ENCODE measurements around the gene BCKDK. TPM values are rescaled to one million over a fixed set of nuclear protein-coding genes. Genes with fewer than 3 reads are reported as not detected.

Gene BCKDK
- total RNA-seq, 1 donor, result 11.0 TPM

DNA sequence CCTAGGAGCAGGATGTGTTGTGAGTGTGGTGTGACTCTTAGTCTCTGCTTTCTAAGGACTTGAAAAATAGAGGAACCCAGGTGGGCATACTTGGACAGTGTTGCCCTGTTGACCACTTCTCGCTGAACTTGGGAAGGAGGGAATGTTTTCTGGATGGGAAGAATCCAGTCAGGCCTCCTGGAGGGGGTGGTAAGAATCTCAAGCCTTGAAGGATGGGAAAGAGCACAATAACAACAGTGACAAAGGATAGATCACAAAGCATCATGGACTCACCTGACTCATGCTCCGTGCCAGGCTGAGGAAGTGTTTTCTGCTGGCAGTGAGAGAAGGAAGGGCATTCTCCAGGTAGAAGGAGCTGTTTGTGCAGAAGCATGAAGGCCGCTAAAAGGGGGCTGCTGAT is 17.7 kb downstream of the BCKDK start:
- peaks cover 44% of the 10 kb centered on the region for H3K4me1 ChIP-seq (ENCODE audit: insufficient read depth, low read length)
- no peaks in the 10 kb centered on the region for H3K27me3 ChIP-seq (ENCODE audit: insufficient read depth, low read length)
- no peaks in the 10 kb centered on the region for H3K9me3 ChIP-seq (ENCODE audit: low read depth, low read length)
- no peak overlapping the region for H3K4me3 ChIP-seq (ENCODE audit: low read length)

DNA sequence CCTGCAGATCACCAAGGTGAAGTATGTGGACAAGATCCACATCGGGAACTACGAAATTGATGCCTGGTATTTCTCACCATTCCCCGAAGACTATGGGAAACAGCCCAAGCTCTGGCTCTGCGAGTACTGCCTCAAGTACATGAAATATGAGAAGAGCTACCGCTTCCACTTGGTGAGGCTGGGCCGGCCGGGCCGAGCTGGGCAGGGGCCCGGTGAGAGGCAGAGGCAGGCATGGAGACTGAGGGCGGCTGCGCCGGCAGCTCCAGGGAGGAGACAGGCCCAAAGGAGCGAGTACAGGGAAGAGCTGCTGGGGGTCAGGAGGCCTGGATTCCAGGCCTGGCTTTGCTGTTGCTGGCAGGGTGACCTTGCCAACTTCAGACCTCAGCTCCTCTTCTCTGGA is 19.0 kb downstream of the BCKDK start:
- no peaks in the 10 kb centered on the region for H3K27me3 ChIP-seq (ENCODE audit: insufficient read depth, low read length)
- H3K9me3 ChIP-seq (ENCODE audit: low read depth, low read length), result no peaks in the 10 kb centered on the region
- H3K4me1 ChIP-seq (ENCODE audit: insufficient read depth, low read length), result peaks cover 44% of the 10 kb centered on the region
- H3K4me3 ChIP-seq (ENCODE audit: low read length), result no peak overlapping the region

DNA sequence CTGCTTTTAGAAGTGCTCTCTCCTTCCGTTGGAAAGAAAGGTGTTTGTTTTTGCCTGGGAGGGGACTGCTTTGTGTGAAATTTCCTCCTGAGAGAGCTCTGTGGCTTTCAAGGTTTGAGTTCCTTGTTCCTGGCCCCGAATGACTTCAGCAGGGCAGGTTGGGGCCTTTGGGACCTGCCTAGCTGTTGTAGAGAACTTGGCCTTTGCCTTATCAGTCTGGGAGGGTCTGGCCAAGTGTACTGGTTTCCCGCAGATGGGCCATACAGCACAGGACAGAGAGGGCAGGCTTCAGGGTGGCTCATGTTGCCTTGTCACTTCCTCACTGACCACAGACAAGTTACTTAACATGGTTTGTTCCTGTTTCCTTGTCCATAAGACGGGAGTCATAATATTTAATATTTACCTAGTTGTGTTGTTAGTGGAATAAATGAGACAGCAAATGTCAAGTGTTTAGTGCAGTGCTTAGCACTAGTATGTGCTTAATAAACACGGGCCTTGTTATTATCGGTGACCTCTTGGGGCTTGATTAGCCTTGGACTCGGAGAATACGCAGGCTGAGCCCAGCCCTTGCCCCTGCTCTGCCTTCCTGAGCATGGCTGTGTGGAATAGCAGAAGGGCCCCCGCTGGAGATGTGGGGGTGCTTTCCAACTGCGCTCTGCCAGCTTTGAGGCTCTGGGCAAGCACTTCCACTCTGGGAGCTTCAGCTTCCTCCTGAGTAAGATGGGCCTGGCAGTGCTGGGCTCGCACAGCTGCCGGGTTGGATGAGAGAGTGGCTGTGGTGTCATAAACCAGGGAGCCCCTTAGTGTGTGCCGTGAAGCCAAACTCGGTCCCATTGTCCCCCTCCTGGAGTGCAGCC is 20.8 kb downstream of the BCKDK start:
- Histone ChIP-seq H3K9me3 (ENCODE audit: low read depth, low read length) (no peaks in the 10 kb centered on the region), H3K4me1 (ENCODE audit: insufficient read depth, low read length) (peaks cover 49% of the 10 kb centered on the region), H3K4me3 (ENCODE audit: low read length) (no peak overlapping the region), H3K27me3 (ENCODE audit: insufficient read depth, low read length) (no peaks in the 10 kb centered on the region)

DNA sequence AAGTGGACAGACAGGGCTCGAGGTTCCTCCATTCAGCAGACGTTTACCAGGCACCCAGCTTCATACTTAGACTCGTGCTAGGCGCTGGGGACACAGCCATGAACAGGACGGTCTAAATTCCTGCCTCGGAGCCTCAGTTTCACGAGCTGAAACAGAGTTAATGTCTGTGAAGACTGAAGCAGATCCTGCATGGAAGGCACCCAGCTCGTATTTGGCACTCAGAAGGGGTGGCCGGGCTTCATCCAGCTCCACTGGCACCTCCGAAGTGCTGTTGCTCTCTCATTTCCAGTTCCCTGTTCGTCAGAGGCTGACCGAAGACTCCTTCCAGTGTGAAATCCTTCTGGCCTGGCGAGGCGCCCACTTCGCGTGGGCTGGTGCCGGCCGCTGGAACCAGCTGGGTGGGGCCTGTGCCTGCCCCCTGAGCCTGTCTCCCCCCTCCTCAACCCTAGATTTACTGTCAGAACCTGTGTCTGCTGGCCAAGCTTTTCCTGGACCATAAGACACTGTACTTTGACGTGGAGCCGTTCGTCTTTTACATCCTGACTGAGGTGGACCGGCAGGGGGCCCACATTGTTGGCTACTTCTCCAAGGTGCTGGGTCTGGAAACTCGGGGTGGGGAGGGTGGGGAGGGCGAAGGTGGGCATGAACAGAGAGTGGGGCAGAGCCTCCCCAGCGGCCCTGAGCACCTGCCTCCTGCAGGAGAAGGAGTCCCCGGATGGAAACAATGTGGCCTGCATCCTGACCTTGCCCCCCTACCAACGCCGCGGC is 21.6 kb downstream of the BCKDK start:
- Histone ChIP-seq H3K9me3 (ENCODE audit: low read depth, low read length) (no peaks in the 10 kb centered on the region), H3K4me1 (ENCODE audit: insufficient read depth, low read length) (peaks cover 57% of the 10 kb centered on the region), H3K27me3 (ENCODE audit: insufficient read depth, low read length) (no peaks in the 10 kb centered on the region), H3K4me3 (ENCODE audit: low read length) (no peak overlapping the region)

DNA sequence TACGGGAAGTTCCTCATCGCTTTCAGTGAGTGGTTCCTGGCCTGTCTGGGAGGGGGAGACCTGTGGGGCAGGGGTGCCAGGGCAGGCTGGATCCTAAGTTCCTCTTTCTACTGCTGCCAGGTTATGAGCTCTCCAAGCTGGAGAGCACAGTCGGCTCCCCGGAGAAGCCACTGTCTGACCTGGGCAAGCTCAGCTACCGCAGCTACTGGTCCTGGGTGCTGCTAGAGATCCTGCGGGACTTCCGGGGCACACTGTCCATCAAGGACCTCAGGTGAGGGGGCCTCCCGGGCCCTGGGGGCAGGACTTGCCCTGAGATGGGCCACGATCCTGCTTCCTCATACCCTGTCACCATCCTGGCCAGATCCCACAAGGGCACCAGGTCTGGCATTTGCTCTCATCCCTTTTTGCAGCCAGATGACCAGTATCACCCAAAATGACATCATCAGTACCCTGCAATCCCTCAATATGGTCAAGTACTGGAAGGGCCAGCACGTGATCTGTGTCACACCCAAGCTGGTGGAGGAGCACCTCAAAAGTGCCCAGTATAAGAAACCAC is 22.2 kb downstream of the BCKDK start:
- H3K4me3 ChIP-seq (ENCODE audit: low read length), result no peak overlapping the region
- H3K27me3 ChIP-seq (ENCODE audit: insufficient read depth, low read length), result no peaks in the 10 kb centered on the region
- H3K4me1 ChIP-seq (ENCODE audit: insufficient read depth, low read length), result peaks cover 63% of the 10 kb centered on the region
- no peaks in the 10 kb centered on the region for H3K9me3 ChIP-seq (ENCODE audit: low read depth, low read length)

DNA sequence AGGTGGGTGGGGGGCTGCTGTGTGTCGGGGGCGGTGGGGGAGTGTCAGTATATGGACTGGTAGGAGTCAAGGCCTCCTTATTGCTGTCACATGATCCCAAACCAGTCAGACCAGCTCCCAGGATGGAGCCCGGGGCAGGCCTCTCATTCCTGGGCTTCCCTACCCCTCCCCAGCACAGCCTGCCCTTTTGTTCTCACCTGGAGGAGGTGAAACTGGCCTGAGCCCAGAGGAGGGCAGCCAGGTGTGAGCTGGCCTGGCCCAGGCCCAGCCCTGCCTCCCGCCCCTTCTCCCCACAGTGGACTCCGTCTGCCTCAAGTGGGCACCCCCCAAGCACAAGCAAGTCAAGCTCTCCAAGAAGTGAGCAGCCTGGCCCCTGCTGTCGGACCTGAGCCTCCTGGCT is 22.7 kb downstream of the BCKDK start:
- Histone ChIP-seq H3K4me1 (ENCODE audit: insufficient read depth, low read length) (peaks cover 63% of the 10 kb centered on the region), H3K9me3 (ENCODE audit: low read depth, low read length) (no peaks in the 10 kb centered on the region), H3K4me3 (ENCODE audit: low read length) (no peak overlapping the region), H3K27me3 (ENCODE audit: insufficient read depth, low read length) (no peaks in the 10 kb centered on the region)

DNA sequence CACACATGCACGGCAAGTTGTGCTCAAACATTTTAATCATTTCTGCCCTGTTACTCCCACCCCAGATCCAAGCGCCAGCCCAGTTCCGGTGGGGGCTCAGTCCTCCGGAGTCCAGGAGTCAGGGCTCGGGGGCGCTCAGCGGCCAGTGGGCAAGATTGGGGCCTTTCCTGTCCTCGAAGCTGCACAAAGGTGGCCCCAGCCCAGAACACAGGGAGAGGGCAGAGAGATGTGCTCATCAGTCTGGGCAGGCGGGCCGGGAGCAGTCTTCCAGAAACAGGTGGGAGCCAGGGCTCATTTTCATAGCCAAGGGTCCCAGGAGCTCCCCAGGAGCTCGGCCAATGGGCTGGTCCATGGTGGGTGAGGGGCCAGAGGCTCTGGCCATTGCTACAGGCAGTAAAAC is 23.2 kb downstream of the BCKDK start:
- Histone ChIP-seq H3K27me3 (ENCODE audit: insufficient read depth, low read length) (no peaks in the 10 kb centered on the region), H3K4me3 (ENCODE audit: low read length) (no peak overlapping the region), H3K4me1 (ENCODE audit: insufficient read depth, low read length) (peaks cover 60% of the 10 kb centered on the region), H3K9me3 (ENCODE audit: low read depth, low read length) (no peaks in the 10 kb centered on the region)

DNA sequence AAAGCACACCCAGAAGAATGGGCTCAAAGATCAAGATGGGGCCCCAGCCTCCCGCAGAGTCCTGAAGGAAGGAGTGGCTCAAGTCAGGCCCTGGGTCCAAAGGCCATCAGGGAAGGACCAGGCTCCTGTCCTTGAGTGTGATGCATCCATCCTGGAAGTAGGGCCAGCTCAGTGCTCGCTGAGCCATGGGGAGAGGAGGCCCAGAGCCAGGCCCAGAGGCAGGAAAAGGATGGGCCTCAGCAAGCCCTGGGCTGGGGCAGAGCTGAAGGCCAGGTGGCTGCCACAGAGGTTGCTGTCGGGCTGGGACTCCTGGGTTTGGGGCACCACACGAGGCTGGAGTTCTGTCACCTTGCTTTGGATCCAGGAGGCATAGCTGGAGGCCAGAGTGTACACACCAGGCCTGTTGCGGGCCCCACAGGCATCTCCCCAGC is 23.7 kb downstream of the BCKDK start:
- no peaks in the 10 kb centered on the region for H3K27me3 ChIP-seq (ENCODE audit: insufficient read depth, low read length)
- H3K4me3 ChIP-seq (ENCODE audit: low read length), result no peak overlapping the region
- peaks cover 56% of the 10 kb centered on the region for H3K4me1 ChIP-seq (ENCODE audit: insufficient read depth, low read length)
- no peaks in the 10 kb centered on the region for H3K9me3 ChIP-seq (ENCODE audit: low read depth, low read length)

DNA sequence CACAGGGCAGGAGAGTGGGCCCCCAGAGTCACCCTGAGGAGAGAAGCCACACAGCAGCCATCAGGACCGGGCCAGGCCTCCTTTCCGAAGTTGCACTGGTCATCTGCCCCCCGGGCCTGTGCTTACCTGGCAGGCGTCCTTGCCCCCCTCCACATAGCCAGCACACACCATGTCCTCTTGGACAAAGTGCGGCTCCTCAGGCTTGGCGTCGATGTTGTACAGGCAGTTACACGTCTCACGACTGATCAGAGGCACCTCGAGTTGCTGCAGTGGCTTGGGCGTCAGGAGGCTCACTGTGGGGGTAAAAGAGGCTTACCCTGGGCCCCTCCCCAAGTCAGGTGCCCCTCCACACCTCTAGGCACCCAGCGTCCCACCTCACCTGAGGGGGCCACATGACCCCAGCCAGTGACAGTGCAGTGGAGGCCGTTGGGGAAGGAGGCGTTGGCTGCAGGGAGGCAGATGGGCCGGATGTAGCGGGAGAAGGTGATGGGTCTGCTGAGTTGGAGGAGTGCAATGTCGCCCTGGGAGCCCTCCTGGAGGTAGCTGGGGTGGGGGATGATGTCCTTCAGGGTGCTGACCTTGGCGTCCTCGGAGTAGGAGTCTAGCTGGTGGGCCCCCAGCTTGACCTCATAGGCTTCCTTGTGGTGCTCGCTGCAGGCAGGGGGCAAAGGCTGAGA is 24.3 kb downstream of the BCKDK start:
- no peaks in the 10 kb centered on the region for H3K27me3 ChIP-seq (ENCODE audit: insufficient read depth, low read length)
- H3K4me3 ChIP-seq (ENCODE audit: low read length), result no peak overlapping the region
- H3K9me3 ChIP-seq (ENCODE audit: low read depth, low read length), result no peaks in the 10 kb centered on the region
- H3K4me1 ChIP-seq (ENCODE audit: insufficient read depth, low read length), result peaks cover 50% of the 10 kb centered on the region

DNA sequence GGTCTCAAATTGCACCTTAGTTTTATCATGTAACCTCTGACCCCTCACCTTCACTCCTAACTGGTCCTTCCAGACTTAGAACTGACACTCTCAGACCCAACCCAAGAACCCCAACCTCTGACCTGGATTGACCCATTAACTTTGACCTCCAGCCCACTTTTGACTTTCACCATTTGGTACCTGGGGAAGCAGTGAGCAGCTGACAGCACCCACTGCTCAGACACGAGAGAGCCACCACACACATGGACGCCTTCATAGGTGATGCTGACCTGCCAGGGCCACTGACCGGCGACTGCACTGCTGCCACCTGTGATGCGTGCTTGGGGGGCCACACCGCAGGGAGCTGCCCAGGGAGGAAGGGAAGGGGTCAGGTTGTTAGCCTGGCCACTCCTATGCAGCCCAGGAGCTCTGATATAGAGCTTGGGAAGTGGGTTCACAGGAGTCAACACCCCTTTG is 24.9 kb downstream of the BCKDK start:
- Histone ChIP-seq H3K4me3 (ENCODE audit: low read length) (no peak overlapping the region), H3K4me1 (ENCODE audit: insufficient read depth, low read length) (peaks cover 44% of the 10 kb centered on the region), H3K9me3 (ENCODE audit: low read depth, low read length) (no peaks in the 10 kb centered on the region), H3K27me3 (ENCODE audit: insufficient read depth, low read length) (no peaks in the 10 kb centered on the region)

DNA sequence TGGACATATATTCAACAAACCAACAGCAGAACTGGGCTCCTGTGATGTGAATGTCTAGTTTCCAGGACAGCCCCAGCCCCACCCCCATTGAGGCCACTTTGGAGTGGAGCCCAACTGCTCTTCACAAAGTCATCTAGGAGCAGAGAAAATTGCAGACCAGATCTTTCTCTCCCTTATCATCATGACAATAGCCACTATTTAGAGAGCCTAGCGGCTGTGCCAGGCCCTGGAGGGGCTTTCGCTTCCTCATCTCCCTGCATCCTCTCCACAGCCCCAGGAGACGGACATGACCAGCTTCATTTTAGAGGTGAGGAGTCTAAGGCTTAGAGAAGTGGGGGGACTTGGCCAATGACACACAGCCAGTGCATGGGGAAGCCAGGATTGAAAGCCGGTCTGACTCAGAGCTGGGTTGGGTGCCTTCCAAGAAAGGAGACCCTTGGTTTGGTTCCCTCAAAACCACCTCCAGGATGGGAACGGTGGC is 25.9 kb downstream of the BCKDK start:
- no peak overlapping the region for H3K4me3 ChIP-seq (ENCODE audit: low read length)
- peaks cover 35% of the 10 kb centered on the region for H3K4me1 ChIP-seq (ENCODE audit: insufficient read depth, low read length)

DNA sequence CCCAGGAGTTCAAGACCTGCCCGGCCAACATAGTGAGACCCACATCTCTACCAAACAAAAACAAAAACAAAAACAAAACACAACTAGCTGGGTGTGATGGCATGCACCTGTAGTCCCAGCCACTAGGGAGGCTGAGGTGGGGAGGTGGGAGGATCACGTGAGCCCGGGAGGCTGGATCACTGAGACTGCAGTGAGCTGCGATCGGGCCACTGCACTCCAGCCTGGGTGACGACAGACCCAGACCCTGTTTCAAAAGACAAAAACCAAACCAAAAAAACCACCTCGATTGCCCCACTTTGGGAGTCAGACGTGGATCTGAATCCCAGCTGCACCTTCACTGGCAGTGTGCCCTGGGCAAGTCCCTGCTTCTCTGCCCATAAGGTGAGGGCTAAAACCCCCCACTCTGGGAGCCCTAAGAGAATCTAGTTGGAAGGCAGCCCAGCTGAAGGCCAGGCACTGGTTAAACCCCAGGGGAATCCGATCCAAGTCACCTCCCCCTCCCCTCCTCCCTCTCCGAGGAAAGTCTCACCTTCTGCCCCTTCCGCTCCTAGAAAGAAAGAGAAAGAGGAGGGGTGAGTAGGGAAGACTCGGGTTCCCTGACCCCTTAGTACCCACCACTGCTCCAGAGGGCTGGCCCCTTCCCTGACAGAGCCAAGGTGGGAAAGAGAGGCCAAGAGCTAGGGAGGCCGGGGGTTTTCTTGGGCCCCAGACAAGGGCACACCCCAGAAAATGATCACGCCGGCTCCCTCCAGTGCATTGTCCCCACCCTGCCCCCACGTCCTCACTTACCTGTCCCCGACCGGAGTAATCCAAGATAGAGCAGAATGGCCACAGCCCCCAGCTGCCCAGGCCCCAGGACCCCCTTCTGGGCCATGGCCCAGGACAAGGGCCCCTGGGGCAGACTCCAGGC is 26.7 kb downstream of the BCKDK start:
- Histone ChIP-seq H3K4me3 (ENCODE audit: low read length) (no peak overlapping the region), H3K27me3 (ENCODE audit: insufficient read depth, low read length) (no peaks in the 10 kb centered on the region), H3K4me1 (ENCODE audit: insufficient read depth, low read length) (peaks cover 27% of the 10 kb centered on the region), H3K9me3 (ENCODE audit: low read depth, low read length) (no peaks in the 10 kb centered on the region)

More for the DNA sequence above, 25.9 kb downstream of the BCKDK start:
- Histone ChIP-seq H3K9me3 (ENCODE audit: low read depth, low read length) (no peaks in the 10 kb centered on the region), H3K27me3 (ENCODE audit: insufficient read depth, low read length) (no peaks in the 10 kb centered on the region)

DNA sequence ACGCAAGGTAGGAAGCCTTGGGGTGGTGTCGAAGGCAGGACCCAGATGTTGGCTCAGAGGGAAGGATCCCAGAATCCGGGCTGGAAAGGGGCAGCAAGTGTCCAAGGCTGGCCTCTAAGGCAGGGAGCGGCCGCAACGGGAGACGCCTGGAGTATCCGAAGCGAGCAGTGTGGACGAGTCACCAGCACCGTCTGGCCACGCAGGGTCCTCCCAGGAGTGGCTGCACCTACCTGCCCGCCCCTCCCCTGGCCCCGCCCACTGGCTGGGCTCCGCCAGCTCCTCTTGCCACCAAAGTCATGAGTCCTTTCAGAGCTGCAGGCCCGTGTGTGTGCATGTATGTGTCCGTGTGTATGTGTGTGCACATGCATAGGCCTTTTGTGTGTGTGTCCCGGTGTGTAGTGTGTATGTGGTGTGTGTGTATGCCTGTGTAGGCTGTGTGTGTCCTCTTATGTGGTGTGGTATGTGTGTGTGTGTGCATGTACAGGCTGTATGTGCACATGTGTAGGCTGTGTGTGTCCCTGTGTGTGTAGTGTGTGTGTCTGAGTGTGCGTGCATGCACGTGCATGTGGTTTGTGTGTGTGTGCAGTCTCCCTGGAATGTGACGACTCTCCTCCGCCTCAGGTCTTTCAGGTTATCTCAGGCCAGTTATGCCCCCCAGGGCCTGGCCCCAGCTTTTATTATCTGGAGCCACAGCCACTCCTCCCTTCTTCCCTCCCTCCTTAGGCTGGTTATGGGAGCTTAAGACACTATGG is 27.5 kb downstream of the BCKDK start, which contains the start of gene PRSS8:
PRSS8 (minus strand) TSS at position 193 of the 752 bp plus-strand sequence. CDS start 229 bp downstream, outside the sequence.
- Histone ChIP-seq H3K4me1 (ENCODE audit: insufficient read depth, low read length) (peaks cover 20% of the 10 kb centered on the region), H3K9me3 (ENCODE audit: low read depth, low read length) (no peaks in the 10 kb centered on the region), H3K4me3 (ENCODE audit: low read length) (no peak within 1 kb of the TSS), H3K27me3 (ENCODE audit: insufficient read depth, low read length) (no peaks in the 10 kb centered on the region)
